ENCODE data around the gene CYP4F2. TPM values are rescaled to one million over a fixed set of nuclear protein-coding genes. Genes with fewer than 3 reads are reported as not detected.
"Not testable (repeated sequence)": the region's sequence is repeated elsewhere in the genome, so short reads cannot be mapped to it uniquely, and the experiment has no call there.

The CYP4F2 gene
- total and polyA plus RNA-seq, 2 experiments from 2014 or later: not detected

GRCh38 chr19:15885919-15886318 lies 12.0 kb downstream of the CYP4F2 start:
- Histone ChIP-seq H3K27ac (no peak overlapping the region), H3K36me3 (replicated peaks; ENCODE audit: insufficient read depth, low read depth) (no peaks in the 10 kb centered on the region), H3K4me3 (no peak overlapping the region), H3K4me2 (no peak overlapping the region), H3K9me3 (ENCODE audit: low read depth) (no peaks in the 10 kb centered on the region), H3K79me2 (no peaks in the 10 kb centered on the region), H2AFZ (no peak overlapping the region), H3K9me2 (replicated peaks; ENCODE audit: insufficient read depth) (no peaks in the 10 kb centered on the region), H4K20me1 (ENCODE audit: insufficient read depth, poor library complexity, severe bottlenecking) (no peaks in the 10 kb centered on the region), H3K27me3 (no peaks in the 10 kb centered on the region), H3K4me1 (ENCODE audit: insufficient read depth) (no peaks in the 10 kb centered on the region)
- no peak for DNase-seq (ENCODE audit: low spot score)
- TF ChIP-seq EZH2 (IDR thresholded peaks at IDR 0.05; ENCODE audit: borderline replicate concordance): no peak
- TF ChIP-seq CTCF (IDR thresholded peaks at IDR 0.05; ENCODE audit: poor library complexity): no peak
- TF ChIP-seq EZH2phosphoT487 (IDR thresholded peaks at IDR 0.05; ENCODE audit: low read depth, severe bottlenecking, unreplicated experiment): no peak
- WGBS (ENCODE audit: low lambda C conversion rate, missing lambda C conversion rate): 75% methylated on average over 7 of the region's 7 CpGs

GRCh38 chr19:15885167-15885566 lies 12.7 kb downstream of the CYP4F2 start:
- H2AFZ ChIP-seq: no peak overlapping the region
- no peak overlapping the region for H3K27ac ChIP-seq
- H3K27me3 ChIP-seq: no peaks in the 10 kb centered on the region
- TF ChIP-seq EZH2phosphoT487 (IDR thresholded peaks at IDR 0.05; ENCODE audit: low read depth, severe bottlenecking, unreplicated experiment) (no peak), EZH2 (IDR thresholded peaks at IDR 0.05; ENCODE audit: borderline replicate concordance) (no peak), CTCF (IDR thresholded peaks at IDR 0.05; ENCODE audit: poor library complexity) (no peak)
- H3K4me2 ChIP-seq: no peak overlapping the region
- H3K9me2 ChIP-seq (replicated peaks; ENCODE audit: insufficient read depth): no peaks in the 10 kb centered on the region
- no peak for DNase-seq (ENCODE audit: low spot score)
- no peaks in the 10 kb centered on the region for H3K9me3 ChIP-seq (ENCODE audit: low read depth)
- no peak overlapping the region for H3K4me3 ChIP-seq
- H3K4me1 ChIP-seq (ENCODE audit: insufficient read depth): no peaks in the 10 kb centered on the region
- no peaks in the 10 kb centered on the region for H4K20me1 ChIP-seq (ENCODE audit: insufficient read depth, poor library complexity, severe bottlenecking)
- H3K79me2 ChIP-seq: no peaks in the 10 kb centered on the region
- 53% methylated on average over 3 of the region's 3 CpGs for WGBS (ENCODE audit: low lambda C conversion rate, missing lambda C conversion rate)
- no peaks in the 10 kb centered on the region for H3K36me3 ChIP-seq (replicated peaks; ENCODE audit: insufficient read depth, low read depth)

GRCh38 chr19:15883329-15883728 lies 14.5 kb downstream of the CYP4F2 start:
- not testable (repeated sequence) for H3K27me3 ChIP-seq; H2AFZ ChIP-seq; H3K4me3 ChIP-seq; H3K36me3 ChIP-seq (replicated peaks; ENCODE audit: insufficient read depth, low read depth); DNase-seq (ENCODE audit: low spot score); H3K9me2 ChIP-seq (replicated peaks; ENCODE audit: insufficient read depth); H4K20me1 ChIP-seq (ENCODE audit: insufficient read depth, poor library complexity, severe bottlenecking); H3K4me1 ChIP-seq (ENCODE audit: insufficient read depth); H3K4me2 ChIP-seq; H3K27ac ChIP-seq; H3K79me2 ChIP-seq; H3K9me3 ChIP-seq (ENCODE audit: low read depth)
- 92% methylated on average over 3 of the region's 3 CpGs for WGBS (ENCODE audit: low lambda C conversion rate, missing lambda C conversion rate)

GRCh38 chr19:15874821-15875474 lies 22.9 kb downstream of the CYP4F2 start:
- Histone ChIP-seq H3K9me2 (replicated peaks; ENCODE audit: insufficient read depth) (no peaks in the 10 kb centered on the region), H3K27me3 (no peaks in the 10 kb centered on the region), H3K9me3 (ENCODE audit: low read depth) (no peaks in the 10 kb centered on the region), H3K79me2 (no peaks in the 10 kb centered on the region), H2AFZ (no peak overlapping the region), H3K4me1 (ENCODE audit: insufficient read depth) (no peaks in the 10 kb centered on the region), H3K36me3 (replicated peaks; ENCODE audit: insufficient read depth, low read depth) (no peaks in the 10 kb centered on the region), H3K27ac (no peak overlapping the region), H3K4me2 (no peak overlapping the region), H4K20me1 (ENCODE audit: insufficient read depth, poor library complexity, severe bottlenecking) (no peaks in the 10 kb centered on the region), H3K4me3 (no peak overlapping the region)
- 67% methylated on average over 4 of the region's 4 CpGs for WGBS (ENCODE audit: low lambda C conversion rate, missing lambda C conversion rate)
- TF ChIP-seq EZH2 (IDR thresholded peaks at IDR 0.05; ENCODE audit: borderline replicate concordance): no peak
- TF ChIP-seq EZH2phosphoT487 (IDR thresholded peaks at IDR 0.05; ENCODE audit: low read depth, severe bottlenecking, unreplicated experiment): no peak
- TF ChIP-seq CTCF (IDR thresholded peaks at IDR 0.05; ENCODE audit: poor library complexity): no peak
- DNase-seq (ENCODE audit: low spot score): no peak

GRCh38 chr19:15873771-15874170 lies 24.1 kb downstream of the CYP4F2 start:
- not testable (repeated sequence) for H2AFZ ChIP-seq; H3K9me2 ChIP-seq (replicated peaks; ENCODE audit: insufficient read depth); H3K4me3 ChIP-seq; H3K9me3 ChIP-seq (ENCODE audit: low read depth); H3K27ac ChIP-seq; DNase-seq (ENCODE audit: low spot score); H3K4me2 ChIP-seq; H3K79me2 ChIP-seq; H4K20me1 ChIP-seq (ENCODE audit: insufficient read depth, poor library complexity, severe bottlenecking); H3K4me1 ChIP-seq (ENCODE audit: insufficient read depth); H3K36me3 ChIP-seq (replicated peaks; ENCODE audit: insufficient read depth, low read depth); H3K27me3 ChIP-seq
- WGBS (ENCODE audit: low lambda C conversion rate, missing lambda C conversion rate): 78% methylated on average over 6 of the region's 6 CpGs
